ENCODE data around the gene CPXM1.

Gene CPXM1

GRCh38 chr20:2746636-2747265 lies 53.7 kb downstream of the CPXM1 start:
- Histone ChIP-seq H3K36me3 (ENCODE audit: insufficient read depth, low read length) (no peaks in the 10 kb centered on the region), H3K4me2 (ENCODE audit: low read depth, low read length, poor library complexity, severe bottlenecking) (no peak overlapping the region), H4K20me1 (ENCODE audit: insufficient read depth, low read length, poor library complexity, severe bottlenecking) (no peaks in the 10 kb centered on the region), H3K79me2 (ENCODE audit: insufficient read depth, low read length) (no peaks in the 10 kb centered on the region), H3K9me3 (ENCODE audit: insufficient read depth, low read depth, low read length) (no peaks in the 10 kb centered on the region), H3K27me3 (ENCODE audit: insufficient read depth, low read length, poor library complexity, severe bottlenecking) (no peaks in the 10 kb centered on the region), H3K9ac (ENCODE audit: low read depth, low read length, poor library complexity, severe bottlenecking) (no peak overlapping the region), H3K4me1 (ENCODE audit: insufficient read depth, low read length, poor library complexity, severe bottlenecking) (peaks cover 23% of the 10 kb centered on the region), H3F3A (ENCODE audit: low read depth) (no peaks in the 10 kb centered on the region), H3K4me3 (ENCODE audit: low read length, poor library complexity, severe bottlenecking) (no peak overlapping the region), H3K9me2 (replicated peaks; ENCODE audit: low read depth, low read length) (no peaks in the 10 kb centered on the region), H2AFZ (ENCODE audit: low read length) (no peak overlapping the region)
- TF ChIP-seq, protein P1, sequence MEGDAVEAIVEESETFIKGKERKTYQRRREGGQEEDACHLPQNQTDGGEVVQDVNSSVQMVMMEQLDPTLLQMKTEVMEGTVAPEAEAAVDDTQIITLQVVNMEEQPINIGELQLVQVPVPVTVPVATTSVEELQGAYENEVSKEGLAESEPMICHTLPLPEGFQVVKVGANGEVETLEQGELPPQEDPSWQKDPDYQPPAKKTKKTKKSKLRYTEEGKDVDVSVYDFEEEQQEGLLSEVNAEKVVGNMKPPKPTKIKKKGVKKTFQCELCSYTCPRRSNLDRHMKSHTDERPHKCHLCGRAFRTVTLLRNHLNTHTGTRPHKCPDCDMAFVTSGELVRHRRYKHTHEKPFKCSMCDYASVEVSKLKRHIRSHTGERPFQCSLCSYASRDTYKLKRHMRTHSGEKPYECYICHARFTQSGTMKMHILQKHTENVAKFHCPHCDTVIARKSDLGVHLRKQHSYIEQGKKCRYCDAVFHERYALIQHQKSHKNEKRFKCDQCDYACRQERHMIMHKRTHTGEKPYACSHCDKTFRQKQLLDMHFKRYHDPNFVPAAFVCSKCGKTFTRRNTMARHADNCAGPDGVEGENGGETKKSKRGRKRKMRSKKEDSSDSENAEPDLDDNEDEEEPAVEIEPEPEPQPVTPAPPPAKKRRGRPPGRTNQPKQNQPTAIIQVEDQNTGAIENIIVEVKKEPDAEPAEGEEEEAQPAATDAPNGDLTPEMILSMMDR (conservative IDR thresholded peaks at IDR 0.05; ENCODE audit: low read length): no peak
- no peak for TF ChIP-seq EZH2phosphoT487 (IDR thresholded peaks at IDR 0.05; ENCODE audit: borderline replicate concordance)

DNA sequence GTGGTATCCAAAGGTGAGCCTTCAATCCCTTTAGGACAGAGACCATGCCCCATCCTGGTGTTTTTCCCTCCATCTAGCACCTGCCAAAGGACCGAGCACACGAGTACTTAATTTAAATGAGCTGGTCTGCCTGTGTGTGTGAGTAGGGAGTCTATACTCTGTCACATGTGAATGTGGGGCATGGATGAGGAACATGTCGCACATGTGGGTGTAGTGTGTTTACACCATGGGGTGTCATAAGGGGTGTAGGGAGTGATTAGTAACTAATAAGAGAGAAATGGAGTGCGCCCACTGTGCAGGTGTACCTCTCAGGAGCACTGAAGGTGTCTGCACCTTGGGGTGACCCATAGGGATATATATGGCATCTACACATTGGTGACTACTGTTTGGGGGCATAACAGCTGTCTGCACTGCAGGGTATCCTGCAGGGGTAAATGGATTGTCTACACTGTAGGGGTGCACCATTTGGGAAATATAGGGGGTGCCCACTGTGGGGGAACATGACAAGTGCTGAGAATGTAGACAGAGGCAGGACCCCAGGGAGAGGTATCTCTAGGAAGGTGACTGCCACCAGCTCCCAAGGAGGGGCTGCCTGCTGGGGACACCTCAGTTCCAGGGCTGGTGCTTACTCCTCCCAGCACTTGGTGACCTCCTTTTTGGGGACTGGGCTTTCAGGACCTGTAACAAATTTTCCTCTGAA lies 54.3 kb downstream of the CPXM1 start:
- no peaks in the 10 kb centered on the region for H3K9me2 ChIP-seq (replicated peaks; ENCODE audit: low read depth, low read length)
- H3K4me2 ChIP-seq (ENCODE audit: low read depth, low read length, poor library complexity, severe bottlenecking): no peak overlapping the region
- TF ChIP-seq, protein P1 (conservative IDR thresholded peaks at IDR 0.05; ENCODE audit: low read length): no peak
- TF ChIP-seq EZH2phosphoT487 (IDR thresholded peaks at IDR 0.05; ENCODE audit: borderline replicate concordance): no peak
- no peaks in the 10 kb centered on the region for H3F3A ChIP-seq (ENCODE audit: low read depth)
- no peaks in the 10 kb centered on the region for H3K9me3 ChIP-seq (ENCODE audit: insufficient read depth, low read depth, low read length)
- no peak overlapping the region for H3K4me3 ChIP-seq (ENCODE audit: low read length, poor library complexity, severe bottlenecking)
- H3K79me2 ChIP-seq (ENCODE audit: insufficient read depth, low read length): no peaks in the 10 kb centered on the region
- H3K27me3 ChIP-seq (ENCODE audit: insufficient read depth, low read length, poor library complexity, severe bottlenecking): no peaks in the 10 kb centered on the region
- H3K36me3 ChIP-seq (ENCODE audit: insufficient read depth, low read length): no peaks in the 10 kb centered on the region
- H2AFZ ChIP-seq (ENCODE audit: low read length): no peak overlapping the region
- H3K4me1 ChIP-seq (ENCODE audit: insufficient read depth, low read length, poor library complexity, severe bottlenecking): peaks cover 29% of the 10 kb centered on the region
- no peaks in the 10 kb centered on the region for H4K20me1 ChIP-seq (ENCODE audit: insufficient read depth, low read length, poor library complexity, severe bottlenecking)
- no peak overlapping the region for H3K9ac ChIP-seq (ENCODE audit: low read depth, low read length, poor library complexity, severe bottlenecking)

DNA sequence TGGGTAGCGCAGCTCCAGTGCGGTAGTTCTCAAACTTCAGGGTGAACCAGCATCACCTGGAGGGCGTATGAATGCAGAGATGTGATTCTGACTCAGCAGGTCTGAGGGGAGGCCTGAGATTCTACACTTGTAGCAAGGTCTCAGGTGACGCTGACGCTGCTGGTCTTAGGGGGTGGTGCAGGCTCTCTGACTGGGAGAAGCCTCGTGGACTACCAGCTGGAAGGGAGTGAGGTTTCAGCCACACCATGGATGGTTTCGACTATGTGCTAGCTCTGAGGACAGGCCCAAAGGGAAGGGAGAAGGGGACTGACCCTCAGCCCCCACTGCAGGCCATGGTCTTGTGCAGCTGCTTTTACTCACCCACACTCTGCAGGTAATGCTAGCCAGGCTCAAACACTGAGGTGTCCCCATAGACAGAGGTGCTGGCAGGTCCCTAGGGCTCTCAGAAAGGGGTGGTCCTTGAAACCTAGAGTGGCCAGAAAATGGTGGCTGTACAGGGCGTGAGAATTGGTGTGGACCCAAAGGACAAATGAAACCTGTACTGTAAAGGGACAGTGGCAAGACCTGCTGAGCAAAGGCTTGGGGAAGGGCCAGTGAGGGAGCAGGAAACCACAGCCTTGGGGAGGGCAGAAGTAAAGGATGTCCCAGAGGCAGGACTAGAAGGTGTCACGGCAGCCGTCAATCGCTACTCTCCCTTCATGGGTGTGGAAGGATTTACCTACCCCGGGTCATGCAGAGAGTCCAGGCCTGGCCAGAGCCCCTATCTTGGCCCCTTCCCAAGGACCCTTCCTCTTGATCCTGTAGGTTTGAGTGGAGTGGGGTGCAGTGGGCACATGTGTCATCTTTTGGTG lies 55.1 kb downstream of the CPXM1 start:
- TF ChIP-seq, protein P1 (conservative IDR thresholded peaks at IDR 0.05; ENCODE audit: low read length): no peak
- no peak for TF ChIP-seq EZH2phosphoT487 (IDR thresholded peaks at IDR 0.05; ENCODE audit: borderline replicate concordance)
- H3K9me3 ChIP-seq (ENCODE audit: insufficient read depth, low read depth, low read length): no peaks in the 10 kb centered on the region
- no peak overlapping the region for H2AFZ ChIP-seq (ENCODE audit: low read length)
- no peaks in the 10 kb centered on the region for H3K9me2 ChIP-seq (replicated peaks; ENCODE audit: low read depth, low read length)
- no peak overlapping the region for H3K4me3 ChIP-seq (ENCODE audit: low read length, poor library complexity, severe bottlenecking)
- no peak overlapping the region for H3K9ac ChIP-seq (ENCODE audit: low read depth, low read length, poor library complexity, severe bottlenecking)
- no peaks in the 10 kb centered on the region for H3K79me2 ChIP-seq (ENCODE audit: insufficient read depth, low read length)
- H3K27me3 ChIP-seq (ENCODE audit: insufficient read depth, low read length, poor library complexity, severe bottlenecking): no peaks in the 10 kb centered on the region
- H3K4me2 ChIP-seq (ENCODE audit: low read depth, low read length, poor library complexity, severe bottlenecking): peak overlapping the region; percentile 15
- H3K4me1 ChIP-seq (ENCODE audit: insufficient read depth, low read length, poor library complexity, severe bottlenecking): peaks cover 36% of the 10 kb centered on the region
- H3F3A ChIP-seq (ENCODE audit: low read depth): no peaks in the 10 kb centered on the region
- no peaks in the 10 kb centered on the region for H4K20me1 ChIP-seq (ENCODE audit: insufficient read depth, low read length, poor library complexity, severe bottlenecking)
- H3K36me3 ChIP-seq (ENCODE audit: insufficient read depth, low read length): no peaks in the 10 kb centered on the region

Data from Loucy (cell line).